Brain microvascular endothelial cell (primary cell): ENCODE data around the gene CD177.

Source experiments
- DNase-seq: peaks from one replicate; pipeline ENCODE4 v3.0.0-alpha.2; 2020
- H3K27ac ChIP-seq: fragments of 250-450 bp; sonication (Bioruptor Pico); 2 replicates; pipeline ENCODE4 v1.5.1; 2020; ENCODE audit warnings: mild to moderate bottlenecking, moderate library complexity
- H3K27me3 ChIP-seq: fragments of 250-450 bp; sonication (Bioruptor Pico); replicated peaks from 2 replicates; pipeline ENCODE4 v1.5.1; 2020; ENCODE audit warnings: mild to moderate bottlenecking
- H3K36me3 ChIP-seq: fragments of 250-450 bp; sonication (Bioruptor Pico); replicated peaks from 2 replicates; pipeline ENCODE4 v1.5.1; 2020; ENCODE audit warnings: mild to moderate bottlenecking
- H3K4me3 ChIP-seq: 2 replicates; pipeline ENCODE4 v1.5.1; 2011; ENCODE audit warnings: low read depth, mild to moderate bottlenecking, control low read depth, low read length, moderate library complexity
- in situ Hi-C: cut with HindIII; loops from 2 replicates; pipeline ENCODE4 v1.10.0; 2017; ENCODE audit warnings: low sequenced_read_pairs, low pct_ligation_motif_present
- TF ChIP-seq, protein P1 (sequence below): IDR thresholded peaks from 2 replicates; pipeline ENCODE4 v1.5.1; 2011; ENCODE audit warnings: low read depth, mild to moderate bottlenecking, moderate library complexity, low read length, control low read depth, inconsistent platforms; ENCODE audit errors: missing control alignments

CD177 gene, protein sequence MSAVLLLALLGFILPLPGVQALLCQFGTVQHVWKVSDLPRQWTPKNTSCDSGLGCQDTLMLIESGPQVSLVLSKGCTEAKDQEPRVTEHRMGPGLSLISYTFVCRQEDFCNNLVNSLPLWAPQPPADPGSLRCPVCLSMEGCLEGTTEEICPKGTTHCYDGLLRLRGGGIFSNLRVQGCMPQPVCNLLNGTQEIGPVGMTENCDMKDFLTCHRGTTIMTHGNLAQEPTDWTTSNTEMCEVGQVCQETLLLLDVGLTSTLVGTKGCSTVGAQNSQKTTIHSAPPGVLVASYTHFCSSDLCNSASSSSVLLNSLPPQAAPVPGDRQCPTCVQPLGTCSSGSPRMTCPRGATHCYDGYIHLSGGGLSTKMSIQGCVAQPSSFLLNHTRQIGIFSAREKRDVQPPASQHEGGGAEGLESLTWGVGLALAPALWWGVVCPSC

DNA sequence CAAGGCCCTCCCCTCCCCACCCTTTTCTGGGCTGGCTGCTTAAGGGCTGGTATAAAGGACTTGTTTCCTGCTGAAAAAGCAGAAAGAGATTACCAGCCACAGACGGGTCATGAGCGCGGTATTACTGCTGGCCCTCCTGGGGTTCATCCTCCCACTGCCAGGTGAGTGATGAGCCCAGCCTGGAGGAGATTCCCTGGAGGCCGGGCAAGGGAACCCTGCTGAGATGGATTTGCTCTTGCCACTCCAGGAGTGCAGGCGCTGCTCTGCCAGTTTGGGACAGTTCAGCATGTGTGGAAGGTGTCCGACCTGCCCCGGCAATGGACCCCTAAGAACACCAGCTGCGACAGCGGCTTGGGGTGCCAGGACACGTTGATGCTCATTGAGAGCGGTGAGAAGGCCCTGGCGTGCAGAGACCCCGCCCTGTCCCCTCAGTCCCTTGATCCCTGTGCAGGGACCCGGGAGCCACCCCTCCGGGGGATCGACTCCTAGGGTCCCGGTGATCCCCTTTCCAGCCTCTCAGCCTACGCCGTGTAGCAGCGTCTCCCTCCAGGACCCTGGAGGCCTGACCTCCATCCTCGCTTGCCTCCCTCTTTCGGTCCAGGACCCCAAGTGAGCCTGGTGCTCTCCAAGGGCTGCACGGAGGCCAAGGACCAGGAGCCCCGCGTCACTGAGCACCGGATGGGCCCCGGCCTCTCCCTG, at the start of gene CD177:
Gene CD177, plus strand, starts transcription at position 81 of the 699 bp plus-strand sequence. Its CDS starts 29 bp downstream, at position 110.
- no peak within 1 kb of the TSS for H3K4me3 ChIP-seq
- H3K36me3 ChIP-seq: no peaks in the 10 kb centered on the region
- peaks cover 5% of the 10 kb centered on the region for H3K27me3 ChIP-seq
- H3K27ac ChIP-seq: no peak within 1 kb of the TSS
- TF ChIP-seq, protein P1, sequence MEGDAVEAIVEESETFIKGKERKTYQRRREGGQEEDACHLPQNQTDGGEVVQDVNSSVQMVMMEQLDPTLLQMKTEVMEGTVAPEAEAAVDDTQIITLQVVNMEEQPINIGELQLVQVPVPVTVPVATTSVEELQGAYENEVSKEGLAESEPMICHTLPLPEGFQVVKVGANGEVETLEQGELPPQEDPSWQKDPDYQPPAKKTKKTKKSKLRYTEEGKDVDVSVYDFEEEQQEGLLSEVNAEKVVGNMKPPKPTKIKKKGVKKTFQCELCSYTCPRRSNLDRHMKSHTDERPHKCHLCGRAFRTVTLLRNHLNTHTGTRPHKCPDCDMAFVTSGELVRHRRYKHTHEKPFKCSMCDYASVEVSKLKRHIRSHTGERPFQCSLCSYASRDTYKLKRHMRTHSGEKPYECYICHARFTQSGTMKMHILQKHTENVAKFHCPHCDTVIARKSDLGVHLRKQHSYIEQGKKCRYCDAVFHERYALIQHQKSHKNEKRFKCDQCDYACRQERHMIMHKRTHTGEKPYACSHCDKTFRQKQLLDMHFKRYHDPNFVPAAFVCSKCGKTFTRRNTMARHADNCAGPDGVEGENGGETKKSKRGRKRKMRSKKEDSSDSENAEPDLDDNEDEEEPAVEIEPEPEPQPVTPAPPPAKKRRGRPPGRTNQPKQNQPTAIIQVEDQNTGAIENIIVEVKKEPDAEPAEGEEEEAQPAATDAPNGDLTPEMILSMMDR: no peak
- DNase-seq: no peak
- in situ Hi-C loops: no loop called here

DNA sequence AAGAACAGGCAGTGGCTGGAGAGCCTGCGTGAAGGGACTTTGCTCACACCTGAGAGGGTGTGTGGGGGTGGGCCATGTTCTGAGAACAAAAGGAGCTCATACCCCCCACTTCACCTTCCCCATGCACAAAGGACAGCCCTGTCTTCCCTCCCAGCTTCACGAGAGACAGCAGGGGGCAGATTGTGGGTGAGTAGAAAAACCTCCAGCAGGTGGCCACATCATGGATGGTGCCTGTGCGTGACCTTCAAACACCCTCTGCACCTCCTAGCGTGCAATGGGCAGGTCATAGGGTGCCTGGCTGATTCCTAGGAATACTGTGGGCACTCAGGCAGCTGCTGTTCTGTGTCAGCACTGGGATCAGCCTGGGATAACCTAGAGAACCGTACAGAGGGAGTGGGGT, 47.8 kb upstream of the CD177 start:
- H3K27ac ChIP-seq: no peak overlapping the region
- no peak for DNase-seq
- in situ Hi-C loops: no loop called here
- no peaks in the 10 kb centered on the region for H3K27me3 ChIP-seq
- H3K4me3 ChIP-seq: no peak overlapping the region
- TF ChIP-seq, protein P1: no peak
- no peaks in the 10 kb centered on the region for H3K36me3 ChIP-seq

DNA sequence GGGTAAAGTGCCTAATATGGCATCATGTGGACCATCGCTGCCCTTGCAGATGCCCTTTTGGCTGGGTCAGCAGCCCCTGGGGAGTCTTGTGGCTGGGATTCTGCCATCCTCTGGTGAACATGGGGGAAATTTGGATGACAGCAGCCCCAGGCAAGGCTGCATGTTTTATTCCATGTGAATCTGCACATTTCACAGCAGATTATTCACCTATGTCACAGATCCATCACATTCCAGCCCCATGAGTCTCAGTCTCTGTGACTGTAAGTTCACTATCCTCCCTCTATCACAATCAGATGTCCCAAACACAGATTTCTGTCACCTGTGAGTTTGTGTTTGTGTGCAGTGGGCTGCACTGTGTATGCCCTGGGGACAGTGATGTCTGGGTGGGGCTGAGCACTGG, 47.4 kb upstream of the CD177 start:
- Histone ChIP-seq H3K27ac (no peak overlapping the region), H3K27me3 (no peaks in the 10 kb centered on the region), H3K36me3 (no peaks in the 10 kb centered on the region), H3K4me3 (no peak overlapping the region)
- DNase-seq: no peak
- in situ Hi-C loops: no loop called here
- TF ChIP-seq, protein P1: no peak

DNA sequence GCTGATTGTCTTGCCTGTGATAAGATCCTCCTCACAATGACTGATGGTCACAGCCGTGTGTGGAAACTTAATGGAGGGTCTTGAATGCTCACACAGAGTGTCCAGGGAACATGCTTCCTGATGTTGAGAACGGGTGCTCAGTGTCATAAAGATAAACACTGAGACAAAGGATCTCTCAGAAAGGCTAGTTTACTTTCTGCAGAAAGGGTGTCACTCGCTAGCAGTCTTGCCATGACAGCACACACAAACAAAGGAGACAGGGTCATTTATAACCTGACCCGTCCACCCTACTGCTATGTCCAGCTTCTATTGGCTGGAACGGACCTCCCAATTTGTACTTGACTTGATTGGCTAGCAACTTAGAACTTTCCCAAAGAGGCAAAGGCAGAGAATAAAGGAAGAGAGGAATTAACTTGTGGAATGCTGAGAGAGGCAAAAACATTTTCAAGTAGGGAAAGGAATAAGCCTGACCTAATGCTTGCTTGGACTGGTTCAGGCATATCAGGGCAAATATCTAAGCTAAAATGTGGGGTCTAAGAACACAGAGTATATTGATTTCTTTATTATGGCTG, 45.2 kb upstream of the CD177 start:
- in situ Hi-C loops: no loop called here

DNA sequence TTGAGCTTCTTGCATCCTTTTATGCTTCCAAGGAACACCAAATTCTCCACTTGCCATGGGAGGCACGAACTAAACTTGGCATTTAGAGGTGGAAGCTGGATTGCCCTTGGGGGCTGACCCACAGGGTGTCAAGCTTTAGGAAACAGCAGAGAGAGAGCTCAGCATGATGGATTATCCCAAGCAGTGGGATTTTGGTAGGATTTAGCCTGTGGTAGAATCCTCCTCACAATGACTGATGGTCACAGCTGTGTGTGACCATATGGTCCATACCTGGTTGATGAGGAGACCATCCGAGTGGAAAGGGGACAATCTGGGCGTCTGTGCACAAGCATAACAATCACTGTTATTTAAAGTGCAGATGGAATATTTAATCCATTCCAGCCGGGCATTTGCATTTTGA, 44.0 kb upstream of the CD177 start:
- H3K4me3 ChIP-seq: no peak overlapping the region
- no peaks in the 10 kb centered on the region for H3K27me3 ChIP-seq
- H3K27ac ChIP-seq: no peak overlapping the region
- TF ChIP-seq, protein P1: no peak
- in situ Hi-C loops: no loop called here
- no peak for DNase-seq
- no peaks in the 10 kb centered on the region for H3K36me3 ChIP-seq

More for the DNA sequence above, 45.2 kb upstream of the CD177 start:
- Histone ChIP-seq H3K4me3 (no peak overlapping the region), H3K36me3 (no peaks in the 10 kb centered on the region), H3K27me3 (no peaks in the 10 kb centered on the region), H3K27ac (no peak overlapping the region)
- TF ChIP-seq, protein P1: no peak
- no peak for DNase-seq
